B cell (primary cell): Measurements from ENCODE around the gene PRPSAP1. TPM values are rescaled to one million over a fixed set of nuclear protein-coding genes. Genes with fewer than 3 reads are reported as not detected.

Source experiments
- ATAC-seq: fragments of 200-7000 bp; cut with Tn5 transposase; one replicate; pipeline ENCODE4 v1.10.0; 2021; ENCODE audit warnings: low read depth, mild to moderate bottlenecking, moderate number of reproducible peaks, moderate library complexity
- CTCF ChIA-PET: fragments of 350-600 bp; sonication (Branson Sonifier 250); formaldehyde crosslinking; loops from one replicate; lab custom pipeline; 2021; ENCODE audit warnings: antibody characterized with exemption, inconsistent platforms; lab: Charles Lee
- POLR2A ChIA-PET: fragments of 350-600 bp; sonication (Branson Sonifier 250); formaldehyde crosslinking; loops from one replicate; lab custom pipeline; 2021; ENCODE audit warnings: antibody characterized with exemption; lab: Charles Lee
- DNase-seq: peaks from one replicate; pipeline ENCODE4 v3.0.0; 2013
- H2AFZ ChIP-seq: 2 replicates; pipeline ENCODE4 v1.6.1; 2012; ENCODE audit warnings: mild to moderate bottlenecking, low read depth, low read length; ENCODE audit not compliant: insufficient read depth, poor library complexity, severe bottlenecking
- H3K27ac ChIP-seq, 2 donors: 1 replicate in 1 of 2; 2 replicates in 1 of 2; pipeline ENCODE4 v1.5.1; 2012 to 2013; ENCODE audit warnings: low read length in 2 of 2, mild to moderate bottlenecking in 2 of 2, moderate library complexity in 1 of 2
- H3K27me3 ChIP-seq, 4 experiments: fragments of 200-600 bp in 1 of 4; sonication (generic) in 1 of 4; replicated peaks in 1 of 4; 1 replicate in 2 of 4; 2 replicates in 2 of 4; pipeline versions ENCODE4 v1.6.1 to v1.7.0; 2013 to 2016; ENCODE audit warnings: low read length in 3 of 4, mild to moderate bottlenecking in 2 of 4, mixed read lengths in 1 of 4, moderate library complexity in 1 of 4; ENCODE audit not compliant: insufficient read depth in 4 of 4, control insufficient read depth in 3 of 4; ENCODE audit errors: control extremely low read depth in 1 of 4
- H3K36me3 ChIP-seq, 2 experiments: replicated peaks in 1 of 2; 1 replicate in 1 of 2; 2 replicates in 1 of 2; pipeline versions ENCODE4 v1.6.1 to v1.7.1; 2013; ENCODE audit warnings: low read length in 1 of 2; ENCODE audit not compliant: insufficient read depth in 2 of 2, control insufficient read depth in 1 of 2; ENCODE audit errors: control extremely low read depth in 1 of 2, extremely low read depth in 1 of 2
- H3K4me1 ChIP-seq, 2 donors: fragments of 200-600 bp in 1 of 2; sonication (generic) in 1 of 2; 1 replicate in 1 of 2; 2 replicates in 1 of 2; pipeline versions ENCODE4 v1.5.1 to v1.6.1; 2013 to 2017; ENCODE audit warnings: low read length in 2 of 2; ENCODE audit not compliant: control insufficient read depth in 2 of 2, insufficient read depth in 2 of 2
- H3K4me2 ChIP-seq: replicated peaks from 2 replicates; pipeline ENCODE3; 2012; ENCODE audit warnings: mild to moderate bottlenecking, low read depth, low read length; ENCODE audit not compliant: poor library complexity, severe bottlenecking
- H3K4me3 ChIP-seq, 5 experiments: fragments of 200-600 bp in 1 of 5; sonication (generic) in 1 of 5; 1 replicate in 3 of 5; 2 replicates in 2 of 5; pipeline versions ENCODE4 v1.5.1 to v1.7.0; 2011 to 2016; ENCODE audit warnings: low read length in 4 of 5, mild to moderate bottlenecking in 4 of 5, low read depth in 2 of 5, control low read depth in 1 of 5, moderate library complexity in 1 of 5; ENCODE audit not compliant: insufficient read depth in 1 of 5; ENCODE audit errors: control extremely low read depth in 1 of 5, extremely low read depth in 1 of 5
- H3K79me2 ChIP-seq: fragments of 200-600 bp; sonication (generic); one replicate; pipeline ENCODE4 v1.6.0; 2016; ENCODE audit warnings: low read length; ENCODE audit not compliant: control insufficient read depth, insufficient read depth
- H3K9ac ChIP-seq: fragments of 200-600 bp; sonication (generic); 2 replicates; pipeline ENCODE4 v1.6.1; 2017; ENCODE audit warnings: mild to moderate bottlenecking, low read length, moderate library complexity
- H3K9me3 ChIP-seq, 3 donors: one replicate each; pipeline versions ENCODE4 v1.6.1 to v1.7.1; 2013; ENCODE audit warnings: low read length in 2 of 3; ENCODE audit not compliant: control insufficient read depth in 2 of 3, insufficient read depth in 1 of 3; ENCODE audit errors: control extremely low read depth in 1 of 3
- H4K20me1 ChIP-seq: 2 replicates; pipeline ENCODE4 v1.6.0; 2012; ENCODE audit warnings: mild to moderate bottlenecking, low read length; ENCODE audit not compliant: insufficient read depth, control insufficient read depth, poor library complexity, severe bottlenecking
- H3K27ac Mint-ChIP-seq: one replicate; pipeline ENCODE4 v1.8.0; 2021; ENCODE audit warnings: mixed read lengths
- H3K27me3 Mint-ChIP-seq: one replicate; pipeline ENCODE4 v1.8.0; 2021; ENCODE audit warnings: mixed read lengths
- H3K4me1 Mint-ChIP-seq: one replicate; pipeline ENCODE4 v1.8.0; 2021; ENCODE audit warnings: mixed read lengths
- H3K4me3 Mint-ChIP-seq: one replicate; pipeline ENCODE4 v1.8.0; 2021; ENCODE audit warnings: mixed read lengths
- H3K9me3 Mint-ChIP-seq: one replicate; pipeline ENCODE4 v1.8.0; 2022; ENCODE audit warnings: mixed read lengths; ENCODE audit not compliant: insufficient read depth
- EZH2 ChIP-seq: IDR thresholded peaks from 2 replicates; pipeline ENCODE4 v1.6.1; 2012; ENCODE audit warnings: borderline replicate concordance, low read depth, mild to moderate bottlenecking, moderate library complexity, low read length; ENCODE audit not compliant: insufficient read depth, poor library complexity, severe bottlenecking
- WGBS: methylation state at CpG from one replicate; pipeline ENCODE4 v1.1.5; 2013; ENCODE audit warnings: missing lambda C conversion rate; ENCODE audit not compliant: insufficient coverage; 5-methylcytosine and 5-hydroxymethylcytosine counted together
- intact Hi-C: fragments of 100-400 bp; cut with micrococcal nuclease; formaldehyde crosslinking; loops from one replicate; pipeline ENCODE4 v1.10.0; 2022
- polyA plus RNA-seq: library from polyadenylated mRNA; depleted of rRNA; stranded (reverse); fragments of >200 nt; gene quantifications from 2 replicates; pipeline ENCODE4 v1.2.3, GENCODE V29; 2012
- total RNA-seq, 2 donors: library from RNA; stranded (reverse); fragments of 120-200 nt in 1 of 2; gene quantifications; 1 replicate in 1 of 2; 2 replicates in 1 of 2; pipeline versions ENCODE4 v1.2.3 to v1.2.4, GENCODE V29; 2013 to 2022
- TF ChIP-seq, protein P1 (sequence below): fragments of 200-600 bp; IDR thresholded peaks from one replicate; pipeline ENCODE4 v1.8.0; 2022; ENCODE audit warnings: antibody characterized with exemption, mild to moderate bottlenecking

PRPSAP1 gene
- total and polyA plus RNA-seq, 2 donors (not counting 1 experiment from before 2014, with no cell fraction given): 45.5 to 61.4 TPM

DNA sequence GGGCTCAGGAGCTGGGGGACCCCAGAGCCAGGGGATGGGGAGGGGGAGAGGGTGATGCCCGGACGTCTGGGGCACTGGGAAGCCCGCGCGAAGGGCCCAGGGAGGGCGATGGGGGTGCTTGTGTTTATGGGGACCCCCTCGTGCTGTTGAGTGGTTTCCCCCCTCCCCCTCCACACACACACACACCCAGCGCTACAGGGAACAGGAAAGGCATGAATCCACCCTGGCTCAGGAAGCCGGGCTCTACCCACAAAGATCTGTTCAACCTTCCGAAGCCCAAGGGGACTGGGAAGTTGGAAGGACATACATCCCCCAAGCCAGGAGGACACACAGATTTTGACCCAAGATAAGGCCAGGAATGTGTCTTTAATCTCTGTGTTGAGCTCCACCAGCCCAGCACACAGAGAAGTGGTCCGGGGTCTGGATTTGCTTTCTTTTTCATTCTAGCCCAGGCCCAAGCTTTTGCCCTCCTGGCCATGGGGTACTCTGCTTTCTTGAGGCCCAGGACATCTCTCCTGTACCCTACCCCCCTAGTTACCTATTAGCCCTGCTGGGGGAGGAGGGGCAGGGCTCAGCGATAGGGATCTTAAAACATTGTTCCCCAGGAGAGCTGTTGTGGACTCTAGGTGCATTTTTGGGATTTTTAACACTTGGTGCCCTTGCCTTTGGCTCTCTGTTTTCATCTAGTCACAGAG lies 87.3 kb downstream of the PRPSAP1 start:
- Histone ChIP-seq H2AFZ (no peak overlapping the region), H3K79me2 (peaks cover 44% of the 10 kb centered on the region), H3K27me3 (no peaks in the 10 kb centered on the region), H4K20me1 (peaks cover 14% of the 10 kb centered on the region), H3K9ac (peak overlapping the region; percentile 90), H3K4me3 (peak overlapping the region; percentile 61 to 91 (median 88)), H3K4me1 (peaks cover 79 to 86% of the 10 kb centered on the region in 2 donors), H3K36me3 (peaks cover 2 to 16% of the 10 kb centered on the region in 2 experiments), H3K9me3 (no peaks in the 10 kb centered on the region), H3K4me2 (peak overlapping the region; percentile 92), H3K27ac (peak overlapping the region; percentile 77 to 94)
- WGBS: 21% methylated on average over 4 of the region's 12 CpGs
- TF ChIP-seq, protein P1, sequence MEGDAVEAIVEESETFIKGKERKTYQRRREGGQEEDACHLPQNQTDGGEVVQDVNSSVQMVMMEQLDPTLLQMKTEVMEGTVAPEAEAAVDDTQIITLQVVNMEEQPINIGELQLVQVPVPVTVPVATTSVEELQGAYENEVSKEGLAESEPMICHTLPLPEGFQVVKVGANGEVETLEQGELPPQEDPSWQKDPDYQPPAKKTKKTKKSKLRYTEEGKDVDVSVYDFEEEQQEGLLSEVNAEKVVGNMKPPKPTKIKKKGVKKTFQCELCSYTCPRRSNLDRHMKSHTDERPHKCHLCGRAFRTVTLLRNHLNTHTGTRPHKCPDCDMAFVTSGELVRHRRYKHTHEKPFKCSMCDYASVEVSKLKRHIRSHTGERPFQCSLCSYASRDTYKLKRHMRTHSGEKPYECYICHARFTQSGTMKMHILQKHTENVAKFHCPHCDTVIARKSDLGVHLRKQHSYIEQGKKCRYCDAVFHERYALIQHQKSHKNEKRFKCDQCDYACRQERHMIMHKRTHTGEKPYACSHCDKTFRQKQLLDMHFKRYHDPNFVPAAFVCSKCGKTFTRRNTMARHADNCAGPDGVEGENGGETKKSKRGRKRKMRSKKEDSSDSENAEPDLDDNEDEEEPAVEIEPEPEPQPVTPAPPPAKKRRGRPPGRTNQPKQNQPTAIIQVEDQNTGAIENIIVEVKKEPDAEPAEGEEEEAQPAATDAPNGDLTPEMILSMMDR: no peak
- no peak for TF ChIP-seq EZH2
- Mint-ChIP-seq H3K27ac (peak overlapping the region; percentile 96), H3K4me3 (peak overlapping the region; percentile 94), H3K4me1 (peaks cover 73% of the 10 kb centered on the region), H3K27me3 (no peaks in the 10 kb centered on the region), H3K9me3 (no peaks in the 10 kb centered on the region)
- ATAC-seq (no peak), DNase-seq (peak; percentile 57)
- intact Hi-C loops: loop anchor here (5.0 to 10.0 kb wide), 3 partner anchors 362 to 1181 kb away; partner anchors contain the start of genes MRPL38 and SUMO2
- POLR2A ChIA-PET: interaction anchor here (0.7 to 1.2 kb wide), 7 partner anchors 8 to 939 kb away, joined by 3 to 7 read pairs (median 4); no protein-coding TSS in a partner anchor
- CTCF ChIA-PET: interaction anchor here (1.0 to 16.7 kb wide), 5 partner anchors 9 to 257 kb away, joined by 3 to 435 read pairs (median 6); no protein-coding TSS in a partner anchor
